Liver (tissue), 3 donors: ENCODE measurements around the gene SKOR2.

ENCODE experiments used
- GABPA ChIP-seq, 2 donors: IDR thresholded peaks in 1 of 2; conservative IDR thresholded peaks in 1 of 2; 2 replicates each; pipeline ENCODE4 v1.6.1; 2016; ENCODE audit warnings: antibody characterized with exemption in 2 of 2, mild to moderate bottlenecking in 1 of 2, moderate library complexity in 1 of 2
- JUND ChIP-seq, 2 donors: IDR thresholded peaks; 2 replicates each; pipeline ENCODE4 v1.6.1; 2016; ENCODE audit warnings: antibody characterized with exemption in 2 of 2
- TAF1 ChIP-seq: conservative IDR thresholded peaks from 2 replicates; pipeline ENCODE4 v1.6.1; 2016; ENCODE audit warnings: antibody characterized with exemption, mild to moderate bottlenecking
- YY1 ChIP-seq: IDR thresholded peaks from 2 replicates; pipeline ENCODE4 v1.6.1; 2016; ENCODE audit warnings: antibody characterized with exemption, mild to moderate bottlenecking
- TF ChIP-seq, protein P1 (sequence below): IDR thresholded peaks from 2 replicates; pipeline ENCODE4 v1.6.1; 2016; ENCODE audit warnings: antibody characterized with exemption
- TF ChIP-seq, protein P2 (sequence below): fragments of 150-350 bp; IDR thresholded peaks from 2 replicates; pipeline ENCODE4 v1.5.1; 2017; ENCODE audit warnings: improper control_type of control experiment, low read depth, low read length; ENCODE audit not compliant: missing input control
- TF ChIP-seq, protein P3 (sequence below): IDR thresholded peaks from 2 replicates; pipeline ENCODE4 v1.6.1; 2016; ENCODE audit warnings: antibody characterized with exemption
- TF ChIP-seq, protein P4 (sequence below): IDR thresholded peaks from 2 replicates; pipeline ENCODE4 v1.6.1; 2016; ENCODE audit warnings: antibody characterized with exemption, mild to moderate bottlenecking
- donor health status: healthy.
- donor health status: healthy.

DNA sequence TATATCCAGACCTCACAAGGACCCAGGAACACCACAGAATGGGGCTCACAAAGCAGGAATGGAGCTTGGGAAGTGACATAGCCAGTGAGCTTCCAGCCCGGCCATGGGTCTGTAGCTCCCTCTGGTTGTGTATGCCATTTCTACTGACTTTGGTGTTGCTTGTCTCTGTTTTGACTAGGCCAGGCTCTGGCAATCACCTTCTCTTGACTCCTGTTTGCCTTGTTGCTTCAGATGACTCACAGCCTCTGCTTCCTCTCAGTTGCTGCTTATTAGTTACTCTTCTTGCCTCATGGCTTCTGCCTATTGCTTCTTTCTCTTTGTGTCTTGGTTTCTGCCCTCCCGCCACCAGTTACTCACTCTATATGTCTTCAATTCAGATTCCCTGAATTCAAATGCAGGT lies 59.5 kb downstream of the SKOR2 start:
- TF ChIP-seq, protein P1, sequence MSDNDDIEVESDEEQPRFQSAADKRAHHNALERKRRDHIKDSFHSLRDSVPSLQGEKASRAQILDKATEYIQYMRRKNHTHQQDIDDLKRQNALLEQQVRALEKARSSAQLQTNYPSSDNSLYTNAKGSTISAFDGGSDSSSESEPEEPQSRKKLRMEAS: no peak
- TF ChIP-seq, protein P2, sequence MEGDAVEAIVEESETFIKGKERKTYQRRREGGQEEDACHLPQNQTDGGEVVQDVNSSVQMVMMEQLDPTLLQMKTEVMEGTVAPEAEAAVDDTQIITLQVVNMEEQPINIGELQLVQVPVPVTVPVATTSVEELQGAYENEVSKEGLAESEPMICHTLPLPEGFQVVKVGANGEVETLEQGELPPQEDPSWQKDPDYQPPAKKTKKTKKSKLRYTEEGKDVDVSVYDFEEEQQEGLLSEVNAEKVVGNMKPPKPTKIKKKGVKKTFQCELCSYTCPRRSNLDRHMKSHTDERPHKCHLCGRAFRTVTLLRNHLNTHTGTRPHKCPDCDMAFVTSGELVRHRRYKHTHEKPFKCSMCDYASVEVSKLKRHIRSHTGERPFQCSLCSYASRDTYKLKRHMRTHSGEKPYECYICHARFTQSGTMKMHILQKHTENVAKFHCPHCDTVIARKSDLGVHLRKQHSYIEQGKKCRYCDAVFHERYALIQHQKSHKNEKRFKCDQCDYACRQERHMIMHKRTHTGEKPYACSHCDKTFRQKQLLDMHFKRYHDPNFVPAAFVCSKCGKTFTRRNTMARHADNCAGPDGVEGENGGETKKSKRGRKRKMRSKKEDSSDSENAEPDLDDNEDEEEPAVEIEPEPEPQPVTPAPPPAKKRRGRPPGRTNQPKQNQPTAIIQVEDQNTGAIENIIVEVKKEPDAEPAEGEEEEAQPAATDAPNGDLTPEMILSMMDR: no peak
- TF ChIP-seq JUND (IDR thresholded peaks at IDR 0.05) (no peak), TAF1 (no peak), YY1 (no peak), GABPA (IDR thresholded peaks at IDR 0.05 in 1 of 2, conservative IDR thresholded peaks at IDR 0.05 in 1 of 2) (no peak)
- TF ChIP-seq, protein P3, sequence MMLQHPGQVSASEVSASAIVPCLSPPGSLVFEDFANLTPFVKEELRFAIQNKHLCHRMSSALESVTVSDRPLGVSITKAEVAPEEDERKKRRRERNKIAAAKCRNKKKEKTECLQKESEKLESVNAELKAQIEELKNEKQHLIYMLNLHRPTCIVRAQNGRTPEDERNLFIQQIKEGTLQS: no peak
- TF ChIP-seq, protein P4, sequence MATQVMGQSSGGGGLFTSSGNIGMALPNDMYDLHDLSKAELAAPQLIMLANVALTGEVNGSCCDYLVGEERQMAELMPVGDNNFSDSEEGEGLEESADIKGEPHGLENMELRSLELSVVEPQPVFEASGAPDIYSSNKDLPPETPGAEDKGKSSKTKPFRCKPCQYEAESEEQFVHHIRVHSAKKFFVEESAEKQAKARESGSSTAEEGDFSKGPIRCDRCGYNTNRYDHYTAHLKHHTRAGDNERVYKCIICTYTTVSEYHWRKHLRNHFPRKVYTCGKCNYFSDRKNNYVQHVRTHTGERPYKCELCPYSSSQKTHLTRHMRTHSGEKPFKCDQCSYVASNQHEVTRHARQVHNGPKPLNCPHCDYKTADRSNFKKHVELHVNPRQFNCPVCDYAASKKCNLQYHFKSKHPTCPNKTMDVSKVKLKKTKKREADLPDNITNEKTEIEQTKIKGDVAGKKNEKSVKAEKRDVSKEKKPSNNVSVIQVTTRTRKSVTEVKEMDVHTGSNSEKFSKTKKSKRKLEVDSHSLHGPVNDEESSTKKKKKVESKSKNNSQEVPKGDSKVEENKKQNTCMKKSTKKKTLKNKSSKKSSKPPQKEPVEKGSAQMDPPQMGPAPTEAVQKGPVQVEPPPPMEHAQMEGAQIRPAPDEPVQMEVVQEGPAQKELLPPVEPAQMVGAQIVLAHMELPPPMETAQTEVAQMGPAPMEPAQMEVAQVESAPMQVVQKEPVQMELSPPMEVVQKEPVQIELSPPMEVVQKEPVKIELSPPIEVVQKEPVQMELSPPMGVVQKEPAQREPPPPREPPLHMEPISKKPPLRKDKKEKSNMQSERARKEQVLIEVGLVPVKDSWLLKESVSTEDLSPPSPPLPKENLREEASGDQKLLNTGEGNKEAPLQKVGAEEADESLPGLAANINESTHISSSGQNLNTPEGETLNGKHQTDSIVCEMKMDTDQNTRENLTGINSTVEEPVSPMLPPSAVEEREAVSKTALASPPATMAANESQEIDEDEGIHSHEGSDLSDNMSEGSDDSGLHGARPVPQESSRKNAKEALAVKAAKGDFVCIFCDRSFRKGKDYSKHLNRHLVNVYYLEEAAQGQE: no peak
